Activated gamma-delta T cell treated with anti-CD3 and anti-CD28 coated beads, Interleukin-2, amount 50 U/mL, for 16 hours (primary cell): ENCODE results near the gene PLD5.
"Not testable (repeated sequence)": the region's sequence is repeated elsewhere in the genome, so short reads cannot be mapped to it uniquely, and the experiment has no call there.

ENCODE experiments used
- DNase-seq: peaks from one replicate; pipeline ENCODE4 v3.0.0-alpha.2; 2020; ENCODE audit warnings: low read depth

The PLD5 gene

DNA sequence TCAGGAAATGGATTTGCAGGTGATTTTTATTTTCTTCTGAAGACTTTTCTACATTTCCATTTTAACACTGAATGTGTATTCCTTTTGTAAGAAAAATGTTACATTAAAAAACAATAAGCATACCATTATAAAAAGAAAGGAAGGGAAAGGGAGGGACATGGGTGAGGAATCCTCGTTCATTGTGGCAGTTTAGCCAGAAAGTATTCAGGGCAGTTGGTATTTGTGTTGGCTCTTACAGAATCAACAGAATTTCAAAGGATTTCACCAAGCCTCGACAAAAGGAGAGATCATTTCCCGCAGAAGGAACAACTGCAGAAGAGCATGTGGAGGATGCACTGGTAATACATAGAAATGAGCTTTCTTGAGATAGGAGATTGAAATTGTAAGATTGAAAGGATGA is 35.0 kb downstream of the PLD5 start:
- no peak for DNase-seq

DNA sequence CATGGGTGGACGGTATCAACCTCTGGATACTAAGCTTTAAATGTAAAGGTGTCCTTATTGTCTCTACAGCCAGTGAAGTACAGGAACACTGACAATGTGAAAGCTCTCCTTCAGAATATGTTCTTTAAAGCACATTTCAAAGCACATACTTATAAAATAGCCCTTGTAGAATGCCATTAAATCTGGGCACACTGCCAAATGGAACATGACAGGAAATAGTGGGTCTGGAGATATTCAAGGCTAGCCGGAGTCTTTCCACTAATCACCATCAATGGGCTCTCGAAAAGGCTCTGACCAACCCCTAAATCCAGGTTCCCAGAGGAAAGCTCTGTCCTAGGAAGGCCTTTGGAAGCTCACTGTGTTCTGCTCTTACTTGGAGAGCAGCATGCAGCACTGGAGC is 46.6 kb downstream of the PLD5 start:
- no peak for DNase-seq

DNA sequence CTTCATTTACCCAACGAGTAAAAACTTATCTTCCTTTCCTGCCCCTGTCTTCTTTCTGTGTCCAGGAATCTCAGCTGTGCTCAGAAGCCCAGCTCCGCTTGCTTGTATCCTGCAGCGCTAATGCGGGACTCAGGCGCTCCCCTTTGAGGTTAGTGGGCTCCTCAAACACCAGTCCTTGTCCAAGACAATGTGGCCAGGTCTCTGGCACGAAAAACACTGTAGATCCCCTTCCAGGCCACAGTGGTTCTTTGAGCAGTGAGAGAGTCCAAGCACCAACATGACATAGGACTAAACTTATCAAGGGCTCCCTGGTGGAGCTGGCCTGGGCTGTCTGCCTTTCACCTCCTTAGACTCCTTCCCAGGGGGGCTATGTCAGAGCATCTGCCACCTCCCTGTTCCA is 53.7 kb downstream of the PLD5 start:
- no peak for DNase-seq

DNA sequence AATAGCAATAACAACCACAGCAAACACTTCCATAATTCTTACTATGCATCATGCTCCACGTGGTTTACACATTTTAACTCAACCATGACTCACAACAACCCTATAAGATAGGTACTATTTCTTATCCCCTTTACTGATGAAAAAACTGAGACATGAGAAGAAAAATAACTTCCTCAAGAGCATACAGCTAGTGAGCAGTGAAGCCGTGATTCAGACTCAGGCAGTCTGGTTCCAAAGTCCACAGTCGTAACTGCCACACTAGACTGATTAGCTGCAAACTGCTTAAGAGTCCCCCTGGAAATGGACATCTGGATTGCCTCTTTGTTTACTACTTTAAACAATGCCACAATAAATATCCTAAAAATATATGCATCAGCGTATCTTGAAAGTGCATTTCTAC is 55.7 kb downstream of the PLD5 start:
- no peak for DNase-seq

DNA sequence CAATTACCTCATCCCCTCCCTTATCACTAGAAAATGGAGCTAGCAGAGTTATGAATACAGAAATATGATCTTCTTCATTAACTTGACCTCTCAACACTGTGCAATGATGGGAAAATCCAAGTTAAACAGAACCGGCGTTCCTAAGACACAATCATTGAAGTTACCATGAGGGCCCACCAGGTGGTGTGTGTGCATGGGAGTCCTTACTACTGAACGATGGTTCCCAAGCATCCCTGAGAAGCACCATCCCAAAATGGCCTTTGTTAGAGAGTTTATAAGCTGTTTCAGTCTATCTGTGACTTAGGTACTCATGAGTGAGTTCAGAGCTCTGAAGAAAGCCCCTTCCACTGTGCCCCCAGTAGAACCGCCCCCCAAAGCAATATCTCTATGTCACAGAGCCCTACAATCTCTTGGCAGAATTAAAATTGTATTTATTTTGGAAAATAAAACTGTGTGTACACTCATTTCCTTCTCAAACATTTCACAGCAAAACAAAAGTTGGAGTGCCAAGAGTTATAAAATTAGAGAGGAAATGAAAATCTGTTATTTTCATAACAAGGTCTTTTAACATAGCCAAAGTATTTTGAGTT is 56.8 kb downstream of the PLD5 start:
- DNase-seq, result no peak

DNA sequence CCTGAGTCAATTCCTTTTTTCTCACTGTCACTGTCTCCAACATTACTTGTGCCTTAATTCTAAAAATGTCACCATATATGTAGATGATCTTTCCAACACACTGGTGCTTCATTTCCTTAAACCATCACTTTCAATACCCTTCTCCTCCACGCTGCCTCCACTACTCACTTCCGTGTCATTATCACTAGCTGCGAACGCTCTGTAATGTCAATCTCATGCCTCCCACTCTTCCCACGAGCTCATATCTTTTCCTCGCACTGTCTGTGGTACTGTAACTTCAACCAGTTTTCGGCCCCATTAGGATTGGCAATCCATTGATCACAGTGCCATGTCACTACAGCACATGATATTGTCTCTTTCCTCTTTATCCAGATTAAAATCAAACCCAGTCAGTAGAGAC is 61.6 kb downstream of the PLD5 start:
- no peak for DNase-seq

DNA sequence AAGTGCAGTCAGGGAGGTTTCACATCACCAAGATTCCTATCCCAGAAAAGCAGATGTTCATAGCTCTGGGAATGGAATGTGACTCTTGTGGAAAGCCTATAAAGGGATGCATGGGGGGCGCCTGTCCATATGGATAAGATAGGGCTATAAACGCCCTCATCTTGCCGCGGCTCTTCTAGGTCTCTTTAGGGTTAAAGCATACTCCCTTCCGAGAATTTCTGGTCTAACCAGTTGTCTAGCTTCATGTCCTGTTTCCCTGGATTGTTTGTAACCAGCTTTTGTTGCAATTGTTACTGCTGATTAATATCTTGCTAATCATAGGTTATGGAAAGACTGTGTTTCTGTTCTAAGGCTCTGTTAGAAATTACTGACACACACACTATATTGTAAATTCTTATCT is 64.8 kb downstream of the PLD5 start:
- not testable (repeated sequence) for DNase-seq

DNA sequence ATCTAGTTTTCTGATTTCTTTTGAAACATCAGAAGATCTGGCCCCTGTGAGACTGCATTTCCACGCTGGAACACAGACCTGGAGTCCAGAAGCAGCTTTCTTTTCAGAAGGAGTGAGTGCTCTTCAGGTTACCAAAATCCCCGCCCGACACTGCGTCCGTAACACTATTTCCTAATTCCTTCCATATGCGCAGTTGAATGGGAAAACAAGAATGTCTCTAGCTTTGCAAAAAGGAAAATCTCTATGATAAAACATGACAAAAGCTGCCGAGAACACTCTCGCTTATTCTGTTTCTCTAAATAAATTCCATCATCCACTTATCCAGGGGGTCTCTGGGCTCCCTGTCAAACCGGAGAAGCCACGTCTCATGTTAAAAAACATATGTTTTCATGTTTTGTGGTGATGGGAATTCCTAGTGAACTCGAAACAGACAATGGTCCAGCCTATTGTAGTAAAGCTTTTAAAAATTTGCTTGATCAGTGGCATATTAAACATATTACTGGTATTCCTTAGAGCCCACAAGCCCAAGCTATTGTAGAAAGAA is 67.7 kb downstream of the PLD5 start:
- DNase-seq, result no peak

DNA sequence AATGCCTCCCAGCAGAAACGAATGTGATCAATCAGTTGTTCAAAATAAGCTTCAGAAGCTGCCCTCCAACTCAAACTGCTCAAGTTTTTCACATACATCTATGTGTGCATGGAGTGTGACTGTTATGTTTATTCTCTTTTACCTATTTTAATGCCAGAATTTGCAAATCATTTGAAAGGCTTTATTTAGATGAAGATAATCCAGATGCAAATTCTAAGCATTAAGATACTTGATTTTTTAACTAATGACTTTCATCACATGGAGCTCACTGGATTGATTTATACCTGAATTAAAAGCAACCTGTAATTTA is 69.5 kb downstream of the PLD5 start:
- no peak for DNase-seq

DNA sequence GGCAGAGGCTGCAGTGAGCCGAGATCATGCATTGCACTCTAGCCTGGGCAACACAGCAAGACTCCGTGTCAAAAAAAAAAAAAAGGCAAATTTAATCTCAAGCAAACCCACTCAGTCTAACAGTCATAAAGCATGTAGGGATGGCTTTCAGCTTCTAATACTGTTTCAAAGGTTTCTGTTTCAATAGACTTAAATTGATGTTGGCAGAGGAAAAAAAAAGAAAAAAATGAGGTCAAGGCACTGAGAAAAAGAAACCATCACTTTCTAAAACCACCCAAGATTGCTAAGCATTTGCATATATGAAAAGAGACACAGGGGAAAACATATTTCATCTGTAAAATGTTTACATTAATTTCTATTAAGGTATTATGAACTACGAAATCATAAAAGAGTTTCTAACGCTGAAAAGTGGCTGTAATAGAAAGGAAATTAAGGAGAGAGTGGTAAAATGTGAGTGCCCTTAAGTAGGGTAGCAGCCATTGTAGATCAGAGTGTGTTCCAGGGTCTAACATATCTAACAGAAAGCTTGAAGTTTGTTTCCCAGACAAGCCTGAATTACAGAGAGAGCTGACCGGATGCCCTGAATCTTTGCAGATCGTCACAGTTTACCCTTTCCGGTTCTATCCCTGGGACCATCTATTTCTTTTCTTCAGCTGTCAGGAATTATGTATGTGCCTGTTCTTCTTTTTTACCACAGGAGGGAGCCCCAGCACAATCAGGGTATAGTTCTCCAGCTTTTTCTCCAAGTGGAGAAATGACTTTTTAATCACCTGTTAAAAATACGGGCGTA is 70.0 kb downstream of the PLD5 start:
- no peak for DNase-seq

DNA sequence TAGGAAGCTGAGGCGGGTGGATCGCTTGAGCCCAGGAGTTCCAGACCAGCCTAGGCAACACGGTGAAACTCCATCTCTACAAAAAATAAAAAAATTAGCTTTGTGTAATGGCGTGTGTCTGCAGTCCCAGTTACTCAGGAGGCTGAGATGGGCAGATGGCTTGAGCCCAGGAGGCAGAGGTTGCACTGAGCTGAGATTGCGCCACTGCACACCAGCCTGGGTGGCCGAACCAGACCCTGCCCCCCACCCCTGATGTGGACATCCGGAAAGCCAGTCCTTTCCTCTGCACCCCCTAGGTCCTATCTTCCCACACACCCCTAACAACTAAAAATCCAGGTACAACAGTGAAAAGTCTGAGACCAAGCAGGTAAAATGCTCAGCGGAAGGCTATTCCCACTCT is 71.9 kb downstream of the PLD5 start:
- DNase-seq, result no peak

DNA sequence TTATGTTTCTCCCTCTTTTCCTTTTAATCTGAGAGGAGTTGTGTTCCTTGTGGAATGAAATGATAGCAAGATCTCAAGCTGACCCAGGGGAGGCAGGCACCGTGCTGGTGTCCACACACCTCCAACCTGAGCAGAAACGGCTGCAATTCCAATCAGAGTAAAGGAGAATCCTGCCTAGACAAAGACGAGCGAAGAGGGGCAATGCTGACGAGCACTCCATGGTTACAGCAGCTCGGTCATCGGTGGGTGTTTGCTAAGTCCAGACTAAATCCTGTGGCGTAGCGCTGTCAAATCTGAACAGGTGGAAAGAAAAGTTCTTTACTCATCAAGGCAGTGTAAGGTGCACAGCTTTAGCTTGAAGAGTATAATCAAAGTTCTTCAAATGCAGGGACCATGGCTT is 74.8 kb downstream of the PLD5 start:
- no peak for DNase-seq

DNA sequence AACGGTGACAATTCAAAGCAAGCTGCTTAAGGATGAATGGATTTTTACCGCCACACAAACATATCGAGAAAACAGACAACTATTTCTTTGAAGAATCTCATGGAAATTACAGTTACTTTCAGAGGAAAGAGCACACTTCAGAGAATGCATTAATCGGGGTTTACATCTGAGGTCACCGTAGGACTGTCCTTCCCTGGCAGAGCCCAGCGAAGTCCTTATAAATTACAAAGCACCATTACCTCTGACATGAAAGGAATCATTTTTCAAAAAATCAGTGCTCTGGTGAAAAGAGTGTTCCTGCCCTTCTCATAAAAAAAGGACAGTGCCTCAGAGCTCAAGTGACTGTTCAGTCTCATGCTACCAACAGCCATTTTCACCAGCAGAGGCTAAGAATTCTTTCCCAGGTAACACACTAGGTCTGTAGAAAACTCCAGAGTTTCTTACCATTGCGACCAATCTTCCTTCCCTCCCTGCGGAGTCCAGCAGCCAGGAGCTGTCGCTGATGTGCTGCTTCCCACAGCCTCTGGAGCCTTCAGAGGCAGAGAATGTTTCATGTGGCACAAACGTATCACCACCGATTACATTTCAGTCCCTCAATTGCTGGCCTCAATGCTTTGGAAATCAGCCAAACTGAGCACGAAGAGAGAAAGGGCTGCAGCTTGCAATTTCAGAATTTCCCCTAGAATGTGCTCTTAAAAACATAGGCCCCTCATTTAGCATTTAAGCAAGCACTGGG is 75.4 kb downstream of the PLD5 start:
- no peak for DNase-seq

DNA sequence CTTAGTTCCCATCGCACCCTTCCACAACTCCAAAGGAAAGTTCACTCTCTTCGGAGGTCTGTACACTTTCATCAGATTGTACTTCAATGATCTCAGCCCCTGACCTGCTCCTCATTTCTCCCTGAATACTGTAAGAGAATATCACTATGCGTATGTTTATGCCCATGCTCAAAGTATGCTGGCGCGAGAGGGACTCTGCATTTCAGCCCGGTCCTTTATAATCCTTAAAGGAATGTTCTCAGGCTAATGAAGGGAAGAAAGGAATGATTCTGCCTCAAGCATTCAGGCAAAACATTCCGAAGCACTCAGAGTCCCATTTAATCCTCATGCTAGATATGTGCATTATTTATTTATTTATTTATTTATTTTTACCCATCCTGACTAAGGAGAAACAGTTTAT is 76.8 kb downstream of the PLD5 start:
- no peak for DNase-seq

DNA sequence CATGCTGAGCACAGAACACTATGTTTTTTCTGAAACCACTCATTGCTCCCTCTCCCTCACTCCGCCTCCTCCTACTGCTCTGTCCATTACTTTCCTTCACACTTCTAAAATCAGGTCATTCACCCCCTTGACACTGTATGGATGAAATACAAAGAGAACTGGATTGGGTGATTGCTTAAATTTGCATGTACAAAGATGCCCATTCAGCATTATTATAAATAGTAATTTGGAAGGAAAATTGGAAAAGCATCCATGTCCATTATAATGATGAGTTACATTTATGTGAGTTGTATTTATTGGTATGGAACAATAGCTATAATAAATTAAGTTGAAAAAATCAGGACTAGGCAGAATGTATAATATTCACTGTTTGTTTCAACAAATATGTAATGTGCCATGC is 83.7 kb downstream of the PLD5 start:
- no peak for DNase-seq

DNA sequence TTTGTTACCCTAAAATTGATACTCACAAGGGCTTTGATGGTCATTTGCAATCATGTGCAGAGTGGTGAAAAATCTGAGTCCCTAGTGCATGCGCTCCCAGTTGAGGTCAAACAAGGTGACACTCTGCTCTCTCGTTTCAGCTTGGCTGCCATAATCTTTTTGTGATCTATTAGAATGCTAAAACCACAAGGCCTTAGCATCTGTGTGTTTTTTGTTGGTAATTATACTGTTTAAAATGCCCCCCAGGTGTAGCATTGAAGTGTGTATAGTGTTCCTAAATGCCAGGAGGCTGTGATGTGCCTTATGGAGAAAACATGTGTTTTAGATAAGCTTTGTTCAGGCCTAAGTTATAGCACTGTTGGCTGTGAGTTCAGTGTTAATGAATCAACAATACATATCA is 89.3 kb downstream of the PLD5 start:
- DNase-seq, result no peak

DNA sequence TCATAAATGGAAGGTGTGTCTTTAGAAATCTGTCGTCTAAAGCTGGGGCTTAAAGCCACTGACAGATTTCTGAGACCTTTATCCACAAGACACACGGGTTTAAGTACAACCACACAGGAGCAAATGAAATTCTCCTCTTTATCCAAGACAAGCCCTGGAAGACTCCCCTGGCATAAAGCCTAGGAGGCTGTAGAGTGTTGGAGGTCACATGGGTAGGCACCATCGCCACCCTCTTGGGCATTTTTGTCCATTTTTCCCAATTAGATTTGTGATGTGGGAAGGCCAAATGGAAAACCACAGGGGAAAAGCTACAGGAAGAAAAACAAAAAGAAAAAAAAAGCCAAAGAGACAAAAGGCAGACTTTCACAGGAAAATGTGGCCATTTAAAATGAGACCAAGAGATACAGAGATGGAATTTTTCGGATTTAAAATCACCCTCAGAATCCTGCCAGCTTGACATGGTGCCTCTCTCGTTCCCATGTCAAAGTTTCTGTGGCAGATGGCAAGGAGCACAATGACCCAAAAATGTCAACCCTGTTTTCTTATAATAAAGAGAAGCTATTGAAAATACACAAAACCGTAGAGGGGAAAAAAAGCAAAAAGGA is 91.9 kb downstream of the PLD5 start:
- DNase-seq, result no peak

DNA sequence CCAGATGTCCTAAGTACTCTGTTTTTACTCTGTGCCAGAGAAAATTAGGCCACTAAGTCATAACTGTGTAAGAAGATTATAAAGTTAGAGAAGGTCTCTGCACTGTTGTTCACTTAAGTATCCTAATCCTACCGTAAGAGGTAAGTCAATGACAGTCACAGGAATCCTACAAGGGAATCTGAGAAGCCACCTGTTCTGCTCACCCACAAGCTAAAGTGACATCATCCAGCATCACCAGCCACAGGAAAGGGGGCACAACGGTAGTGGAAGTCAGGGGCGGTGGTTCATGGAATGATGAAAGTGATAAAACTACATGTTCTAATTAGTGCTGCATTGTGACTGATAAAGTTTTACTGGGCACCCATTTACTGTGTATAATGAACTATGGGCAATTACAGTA is 92.7 kb downstream of the PLD5 start:
- DNase-seq, result no peak

DNA sequence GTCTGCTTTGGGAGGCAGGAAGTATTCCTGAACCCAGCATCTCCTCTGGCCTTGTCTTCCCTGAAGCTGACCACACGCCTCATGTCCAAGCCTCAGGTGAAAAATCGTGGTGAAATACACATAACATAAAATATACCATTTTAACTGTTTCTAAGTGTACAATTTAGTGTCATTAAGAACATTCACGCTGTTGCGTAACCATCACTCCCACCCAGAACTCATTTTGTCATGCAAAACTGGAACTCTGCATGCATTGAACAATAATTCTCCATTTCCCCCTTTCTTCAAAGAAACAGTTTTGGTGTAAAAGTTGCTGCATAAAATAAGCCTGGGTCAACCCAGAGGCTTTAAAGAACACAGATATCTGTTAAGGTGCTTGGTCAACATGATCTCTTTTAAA is 93.5 kb downstream of the PLD5 start:
- no peak for DNase-seq

DNA sequence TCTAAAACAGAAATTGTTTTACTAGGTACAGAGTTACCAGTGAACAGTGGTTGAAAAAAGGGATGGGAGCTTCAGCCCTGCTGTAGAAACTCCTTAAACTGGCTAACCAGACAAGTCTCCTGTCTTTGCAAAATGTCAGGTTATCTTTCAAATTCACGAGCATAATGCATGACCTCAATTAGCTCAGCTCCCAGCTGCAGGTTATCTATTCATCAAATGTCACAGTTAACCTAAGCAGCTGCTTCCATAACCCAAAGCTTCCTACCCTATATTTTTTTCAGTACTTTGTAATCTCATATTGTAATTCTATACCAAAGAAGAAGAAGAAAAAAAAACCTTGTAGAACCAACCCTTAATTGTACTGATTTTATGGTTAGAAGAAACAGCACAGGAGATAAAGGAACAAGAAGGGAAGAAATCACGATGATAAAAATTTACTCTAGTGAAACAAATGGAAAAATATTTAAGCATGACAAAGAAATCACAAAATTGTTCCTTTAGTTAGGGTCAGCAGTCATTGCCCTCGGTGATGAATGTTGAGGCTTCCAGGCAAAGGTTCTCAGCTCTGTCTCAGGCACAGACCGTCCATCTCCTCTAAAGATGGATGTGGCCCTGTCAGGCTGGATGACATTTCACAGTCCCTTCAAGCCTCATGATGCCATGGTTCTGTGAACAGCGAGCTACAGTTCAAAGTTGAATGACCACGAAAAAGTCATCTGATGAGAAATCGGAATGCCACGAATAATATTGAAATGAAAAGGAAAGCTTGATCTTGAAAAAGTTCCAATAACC is 95.9 kb downstream of the PLD5 start:
- no peak for DNase-seq

DNA sequence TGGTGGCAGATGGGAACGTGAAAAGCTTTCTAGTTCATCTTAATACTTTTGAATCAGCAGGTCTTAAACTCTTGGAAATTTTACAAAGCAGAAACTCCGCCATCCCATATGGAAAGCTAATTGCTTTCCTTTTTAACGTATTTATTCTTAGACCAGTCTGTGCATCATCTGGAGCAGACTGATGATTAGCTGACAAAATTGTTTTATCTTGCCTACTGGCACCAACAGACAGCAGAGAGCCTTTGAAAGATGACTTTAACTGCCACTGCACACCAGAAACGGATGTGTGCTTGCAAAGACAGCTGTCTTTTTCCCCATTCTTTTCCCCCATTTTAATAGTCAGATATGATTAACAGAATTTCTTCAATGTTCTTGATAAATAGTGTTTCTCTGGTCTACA is 97.0 kb downstream of the PLD5 start:
- no peak for DNase-seq

DNA sequence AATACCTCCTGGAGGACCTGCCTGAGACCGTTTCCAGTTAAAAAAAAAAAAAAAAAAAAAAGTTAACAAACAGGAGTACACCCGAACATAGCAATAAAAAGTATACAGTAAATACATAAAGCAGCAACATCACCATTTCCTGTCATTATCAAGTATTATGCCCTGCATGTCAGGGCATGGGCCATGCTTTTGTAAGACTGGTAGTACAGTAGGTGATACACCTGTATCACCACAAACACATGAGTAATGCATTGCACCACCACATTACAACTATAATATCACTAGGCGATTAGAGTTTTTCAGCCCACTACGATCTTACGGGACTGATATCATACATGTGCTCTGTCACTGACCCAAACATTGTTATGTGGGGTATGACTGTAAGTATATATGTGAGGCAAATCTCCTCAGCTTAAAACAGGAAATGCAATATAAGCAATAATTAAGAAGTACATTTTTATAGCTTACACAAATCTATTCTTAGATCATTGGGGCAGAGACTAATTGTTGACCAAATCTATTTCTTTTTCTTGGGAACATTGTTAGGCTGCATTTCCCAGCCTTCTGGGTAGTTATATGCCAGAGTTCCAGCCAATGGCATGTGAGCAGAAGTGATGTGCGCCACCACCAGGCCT is 98.1 kb downstream of the PLD5 start:
- DNase-seq, result no peak
